ENCODE results near the gene ATP2A2.

- no peak for TF ChIP-seq CTCF (conservative IDR thresholded peaks at IDR 0.05; ENCODE audit: low read depth in 2 of 2)
- no peak for TF ChIP-seq POLR2AphosphoS5 (IDR thresholded peaks at IDR 0.05; ENCODE audit: low read depth)
- TF ChIP-seq EZH2phosphoT487 (IDR thresholded peaks at IDR 0.05; ENCODE audit: unreplicated experiment), result no peak
- no peak for TF ChIP-seq CREB1 (CRISPR knock-in tag; IDR thresholded peaks at IDR 0.05; ENCODE audit: low read depth)
- TF ChIP-seq REST (IDR thresholded peaks at IDR 0.05; ENCODE audit: unreplicated experiment), result no peak
- no peak for TF ChIP-seq EZH2 (IDR thresholded peaks at IDR 0.05; ENCODE audit: low read depth, unreplicated experiment)
- no peak for TF ChIP-seq STAT1 (IDR thresholded peaks at IDR 0.05; ENCODE audit: unreplicated experiment)
- no peak for TF ChIP-seq ZNF462 (CRISPR knock-in tag; IDR thresholded peaks at IDR 0.05)
- no peak for TF ChIP-seq ETS1 (IDR thresholded peaks at IDR 0.05)
- TF ChIP-seq JUNB (IDR thresholded peaks at IDR 0.05; ENCODE audit: unreplicated experiment), result no peak
- no peak for TF ChIP-seq ZNF114 (CRISPR knock-in tag; IDR thresholded peaks at IDR 0.05)
These were observed 67.5 kb downstream of the ATP2A2 start for GRCh38 chr12:110348431-110349059.
